NCI-H1436 treated with DMSO at 0.1 percent for 48 hours (cell line): ENCODE measurements around the gene WDR59.
"Not testable (repeated sequence)": the region's sequence is repeated elsewhere in the genome, so short reads cannot be mapped to it uniquely, and the experiment has no call there.

Experiments used
- DNase-seq: peaks from one replicate; lab custom pipeline; 2025; lab: John Stamatoyannopoulos, UW

The WDR59 gene

GRCh38 chr16:74850027-74850426, 134.9 kb downstream of the WDR59 start:
- DNase-seq = no peak

GRCh38 chr16:74847202-74847601, 137.7 kb downstream of the WDR59 start:
- no peak for DNase-seq

- DNase-seq = no peak
Observed at GRCh38 chr16:74846714-74847113, 138.2 kb downstream of the WDR59 start.

- DNase-seq = no peak
Observed at GRCh38 chr16:74844041-74844980, 140.6 kb downstream of the WDR59 start.

GRCh38 chr16:74843381-74844035, 141.4 kb downstream of the WDR59 start:
- DNase-seq = not testable (repeated sequence)

GRCh38 chr16:74842413-74842812, 142.5 kb downstream of the WDR59 start:
- DNase-seq = no peak

GRCh38 chr16:74841904-74842303, 143.0 kb downstream of the WDR59 start:
- DNase-seq = no peak

GRCh38 chr16:74841469-74841868, 143.5 kb downstream of the WDR59 start:
- no peak for DNase-seq

GRCh38 chr16:74837056-74837455, 147.9 kb downstream of the WDR59 start:
- no peak for DNase-seq

GRCh38 chr16:74836111-74836671, 148.7 kb downstream of the WDR59 start:
- DNase-seq = no peak

GRCh38 chr16:74832228-74832627, 152.7 kb downstream of the WDR59 start:
- no peak for DNase-seq

- DNase-seq = no peak
Observed at GRCh38 chr16:74831467-74831866, 153.5 kb downstream of the WDR59 start.

- no peak for DNase-seq
Observed at GRCh38 chr16:74830648-74831047, 154.3 kb downstream of the WDR59 start.

- DNase-seq = no peak
Observed at GRCh38 chr16:74829637-74830036, 155.3 kb downstream of the WDR59 start.

GRCh38 chr16:74825941-74826340, 159.0 kb downstream of the WDR59 start:
- no peak for DNase-seq

- no peak for DNase-seq
Observed at GRCh38 chr16:74825016-74825415, 159.9 kb downstream of the WDR59 start.
